Measurements from ENCODE around the gene ARSG.
A peak's percentile ranks its signal among the peaks of the same experiment; 100 is the strongest.
"Not testable (repeated sequence)": the region's sequence is repeated elsewhere in the genome, so short reads cannot be mapped to it uniquely, and the experiment has no call there.

Gene ARSG

DNA sequence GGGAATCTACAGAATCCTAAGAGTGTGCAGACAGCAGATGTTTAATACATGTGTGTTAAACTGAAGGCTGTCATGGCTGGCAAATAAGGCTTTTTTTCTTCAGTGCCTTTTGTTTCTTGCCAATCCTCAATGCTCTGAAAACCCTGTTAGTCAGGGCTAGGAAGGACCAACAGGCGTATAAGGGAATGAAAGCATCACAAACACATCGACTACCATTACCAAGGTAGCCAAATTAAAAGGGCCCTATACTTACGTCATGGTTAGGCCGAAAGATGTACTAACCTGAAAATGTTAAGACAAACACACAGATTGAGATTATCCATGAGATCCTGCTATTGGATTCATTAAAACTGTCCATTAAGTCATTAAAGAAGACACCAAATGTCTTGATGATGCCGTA is 13.5 kb upstream of the ARSG start:
- DNase-seq (ENCODE audit: low read depth in 3 of 3), result no peak

GRCh38 chr17:68281965-68282364 is 9.3 kb upstream of the ARSG start:
- DNase-seq (ENCODE audit: low read depth in 3 of 3), result not testable (repeated sequence)

GRCh38 chr17:68288375-68288774 is 2.9 kb upstream of the ARSG start:
- DNase-seq (ENCODE audit: low read depth in 3 of 3), result no peak

- no peak for DNase-seq (ENCODE audit: low read depth in 3 of 3)
Measured at GRCh38 chr17:68288804-68289203, 2.5 kb upstream of the ARSG start.

DNA sequence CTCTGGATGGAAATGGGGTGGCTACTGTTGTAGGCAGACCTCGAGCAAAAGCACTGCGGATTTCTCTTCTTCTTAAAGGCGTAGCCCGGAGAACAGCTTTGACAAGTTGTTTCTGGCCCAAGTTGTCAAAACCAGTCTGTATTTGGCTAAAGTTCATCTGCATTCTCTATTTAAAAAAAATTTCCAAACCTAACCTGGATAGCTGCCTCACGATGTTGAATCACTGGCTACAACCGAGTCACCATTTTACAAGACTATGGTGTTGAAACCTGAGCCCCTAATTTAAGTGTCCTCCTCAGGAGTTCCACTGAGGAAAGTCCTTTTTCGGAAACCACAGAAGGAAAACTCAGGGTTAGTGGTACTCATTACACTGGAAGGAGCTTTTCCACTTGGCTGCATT is 1.8 kb upstream of the ARSG start:
- DNase-seq (ENCODE audit: low read depth in 3 of 3), result no peak

DNA sequence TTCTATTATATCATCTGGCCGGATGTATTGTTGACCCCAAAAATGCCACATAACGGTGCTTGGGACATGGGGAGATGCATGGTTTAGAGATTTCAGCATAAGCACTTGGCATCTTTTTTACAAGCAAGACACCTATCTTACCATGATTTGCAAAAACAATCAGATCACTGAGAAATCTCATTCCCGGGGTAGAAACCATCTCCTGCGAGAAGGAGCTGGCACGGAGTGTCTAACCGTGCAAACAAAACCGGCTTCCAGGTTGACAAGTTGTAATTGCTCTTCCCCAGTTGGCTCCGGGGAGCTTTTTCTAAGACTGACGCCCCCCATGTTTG is 1.4 kb upstream of the ARSG start:
- DNase-seq (ENCODE audit: low read depth in 3 of 3), result no peak

- DNase-seq (ENCODE audit: low read depth in 3 of 3), result no peak
Measured at GRCh38 chr17:68290268-68290954, 884 bp upstream of the ARSG start.

- peak; percentile 63 to 83 (median 77) for DNase-seq (ENCODE audit: low read depth in 3 of 3)
Measured at GRCh38 chr17:68291836-68292688, 767 bp downstream of the ARSG start.

GRCh38 chr17:68292689-68293040 is 1.4 kb downstream of the ARSG start:
- DNase-seq (ENCODE audit: low read depth in 3 of 3), result no peak

DNA sequence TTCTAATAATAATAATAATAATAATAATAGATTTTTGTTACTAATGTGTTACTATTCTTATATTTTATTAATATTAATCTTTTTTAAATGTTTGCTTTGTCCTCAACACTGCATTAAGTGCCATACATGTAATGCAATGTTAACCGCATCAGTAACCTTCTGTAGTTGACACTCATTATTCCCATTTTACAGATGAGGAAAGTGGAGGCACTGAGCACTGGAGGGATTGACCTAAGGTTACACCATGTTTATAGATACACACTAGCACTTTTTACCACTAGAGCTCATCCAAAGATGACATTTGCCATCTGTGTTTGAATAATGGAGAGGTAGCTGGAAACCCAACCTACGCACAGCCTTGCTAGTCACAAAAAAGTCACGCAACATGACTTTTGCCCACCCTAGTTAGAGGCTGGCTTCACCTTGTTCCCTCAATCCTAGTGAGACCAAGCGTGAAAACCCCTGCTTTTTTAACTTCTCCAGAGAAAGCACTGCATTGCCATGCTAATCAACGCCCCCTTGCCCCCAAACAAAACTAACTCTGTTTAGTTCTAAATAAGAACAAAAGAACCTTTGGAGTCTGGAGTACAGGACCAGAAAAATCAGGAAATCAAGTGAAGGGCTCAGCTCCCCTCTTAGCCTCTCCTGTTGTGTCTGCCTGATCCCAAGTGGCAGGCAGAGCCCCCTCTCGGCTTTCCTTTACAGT is 2.3 kb downstream of the ARSG start:
- DNase-seq (ENCODE audit: low read depth in 3 of 3), result no peak

DNA sequence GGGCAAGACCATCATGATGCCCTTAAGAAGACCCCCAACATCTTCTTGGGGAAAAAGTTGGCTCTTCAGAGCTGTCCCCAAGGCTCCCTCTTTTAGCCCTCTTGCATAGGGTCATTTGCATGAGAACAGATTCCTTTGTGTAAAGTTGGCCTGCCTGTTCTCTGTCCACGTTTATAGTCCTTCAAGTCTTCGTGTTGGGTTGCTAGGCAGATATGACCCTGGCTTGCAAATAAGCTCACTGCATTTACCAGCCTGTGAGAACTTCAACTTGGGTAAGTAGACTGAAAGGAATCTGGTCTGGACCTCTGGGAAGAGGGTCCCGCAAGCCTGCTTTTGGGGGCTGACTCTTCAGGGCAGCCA is 2.9 kb downstream of the ARSG start:
- DNase-seq (ENCODE audit: low read depth in 3 of 3), result no peak

DNA sequence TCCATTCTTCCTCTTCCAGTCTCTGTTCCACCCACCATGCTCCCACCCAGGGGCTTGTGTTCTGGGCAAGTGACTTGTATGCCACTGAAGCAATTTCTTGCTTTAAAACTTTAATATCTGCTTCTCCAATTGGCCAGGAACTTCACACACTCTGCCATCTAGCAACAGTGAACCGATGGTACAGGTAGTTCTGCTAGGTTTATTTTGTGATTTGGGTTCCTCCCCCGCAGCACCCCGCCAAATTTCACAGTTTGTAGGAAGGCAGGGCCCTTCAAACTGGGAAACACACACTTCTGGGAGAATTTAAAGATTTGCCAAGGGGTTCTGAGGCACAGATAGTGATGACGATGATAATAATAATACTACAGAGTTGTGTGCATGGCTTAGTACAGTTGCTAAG is 3.3 kb downstream of the ARSG start:
- no peak for DNase-seq (ENCODE audit: low read depth in 3 of 3)

DNA sequence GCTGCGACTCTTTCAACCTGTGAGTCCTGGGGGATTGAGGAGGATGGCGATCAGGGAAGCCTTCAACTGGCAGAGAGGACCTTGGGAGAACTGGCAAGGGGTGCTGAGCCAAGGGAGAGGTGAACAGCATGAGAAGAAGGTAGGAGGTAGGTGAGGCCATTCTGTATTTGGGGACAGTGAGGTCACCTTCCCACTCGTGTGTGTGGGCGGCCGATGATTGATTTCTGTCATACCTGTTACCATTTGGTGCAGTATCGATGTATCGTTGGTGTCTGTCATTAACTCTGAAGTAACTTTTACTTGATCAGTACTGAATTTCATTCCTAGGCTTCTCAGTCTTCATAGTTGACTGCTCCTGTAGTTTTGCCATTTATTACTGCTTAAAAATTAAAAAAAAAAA is 3.8 kb downstream of the ARSG start:
- peak in 2 of 3 donors; percentile 44 to 45 for DNase-seq (ENCODE audit: low read depth in 3 of 3)

DNA sequence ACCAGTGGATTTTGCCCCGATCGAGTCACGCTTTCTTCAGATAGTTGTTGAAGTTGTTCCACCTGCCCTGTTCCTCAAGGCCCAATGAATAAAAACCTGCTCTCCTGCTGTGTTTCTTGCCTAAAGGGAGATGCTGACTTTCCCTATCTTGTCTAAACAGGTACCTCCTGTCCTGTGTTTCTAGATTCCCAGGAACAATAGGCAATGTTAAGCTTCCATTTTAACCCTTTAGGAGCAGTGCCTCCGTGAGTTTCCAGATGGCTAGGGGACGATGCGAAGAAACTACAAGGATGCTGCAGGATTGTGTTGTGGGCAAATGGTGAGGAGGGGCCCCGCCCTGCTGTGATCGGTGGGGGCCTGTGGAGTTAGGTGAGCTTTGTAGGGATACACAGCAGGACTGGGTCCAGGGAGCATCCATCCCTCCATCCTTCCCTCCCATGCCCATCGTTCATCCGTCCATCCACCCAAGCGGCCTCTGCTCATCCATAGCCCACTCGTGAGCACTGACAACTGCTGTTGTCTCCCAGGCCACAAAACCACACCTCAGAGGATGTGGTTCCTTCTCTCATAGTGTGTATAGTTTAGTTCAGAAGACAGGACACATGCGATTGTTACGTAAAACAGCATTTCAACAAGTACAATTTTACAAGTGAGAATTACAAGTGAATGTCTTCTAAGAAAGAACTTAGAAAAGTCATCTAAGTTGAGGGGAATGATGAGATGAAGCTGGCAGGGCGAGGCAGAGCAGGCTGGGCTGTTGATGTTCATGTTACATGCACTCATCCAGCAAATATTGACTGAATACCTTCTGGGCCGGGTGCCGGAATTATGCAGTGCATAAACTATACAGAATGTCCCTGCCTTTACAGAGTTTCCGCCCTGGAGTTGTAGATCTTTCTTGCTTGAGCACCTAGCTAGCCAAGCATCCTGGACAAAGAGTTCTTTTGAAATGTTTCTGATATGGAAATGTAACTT is 5.2 kb downstream of the ARSG start:
- DNase-seq (ENCODE audit: low read depth in 3 of 3), result no peak

DNA sequence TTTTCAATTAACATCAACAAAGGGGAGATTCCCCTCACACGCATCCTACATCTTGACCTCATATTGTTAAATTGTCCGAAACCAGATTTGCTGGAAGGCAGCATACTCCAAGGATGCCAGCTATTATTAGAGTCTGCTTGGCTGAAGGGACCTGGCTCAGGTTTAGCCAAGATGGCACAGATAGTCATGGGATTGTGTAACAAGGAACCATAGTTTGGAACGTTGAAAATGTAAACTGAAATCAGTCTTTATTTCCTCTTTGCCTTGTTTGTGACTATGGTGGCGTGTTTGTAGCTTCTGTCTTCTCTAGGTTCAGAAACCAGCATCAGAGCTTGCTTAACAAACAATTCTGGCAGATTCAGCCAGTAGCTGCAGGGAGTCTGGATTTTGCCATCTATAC is 5.9 kb downstream of the ARSG start:
- no peak for DNase-seq (ENCODE audit: low read depth in 3 of 3)

- DNase-seq (ENCODE audit: low read depth in 3 of 3), result no peak
Measured at GRCh38 chr17:68298601-68299000, 7.3 kb downstream of the ARSG start.

DNA sequence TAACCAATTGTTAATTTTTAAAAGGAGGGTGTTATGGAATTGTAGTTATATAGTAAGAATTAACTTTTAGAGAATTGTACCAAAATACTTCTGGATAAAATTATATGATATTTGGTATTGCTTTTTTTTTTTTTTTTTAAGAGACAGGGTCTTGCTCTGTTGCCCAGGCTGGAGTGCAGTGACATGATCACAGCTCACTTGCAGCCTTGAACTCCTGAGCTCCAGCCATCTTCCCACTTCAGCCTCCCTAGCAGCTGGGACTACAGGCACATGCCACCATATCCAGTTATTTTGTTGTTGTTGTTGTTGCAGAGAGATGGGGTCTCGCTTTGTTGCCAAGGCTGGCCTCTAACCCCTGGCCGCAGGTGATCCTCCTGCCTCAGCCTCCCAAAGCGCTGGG is 8.5 kb downstream of the ARSG start:
- DNase-seq (ENCODE audit: low read depth in 3 of 3), result no peak

- DNase-seq (ENCODE audit: low read depth in 3 of 3), result no peak
Measured at GRCh38 chr17:68301438-68301959, 10.2 kb downstream of the ARSG start.

DNA sequence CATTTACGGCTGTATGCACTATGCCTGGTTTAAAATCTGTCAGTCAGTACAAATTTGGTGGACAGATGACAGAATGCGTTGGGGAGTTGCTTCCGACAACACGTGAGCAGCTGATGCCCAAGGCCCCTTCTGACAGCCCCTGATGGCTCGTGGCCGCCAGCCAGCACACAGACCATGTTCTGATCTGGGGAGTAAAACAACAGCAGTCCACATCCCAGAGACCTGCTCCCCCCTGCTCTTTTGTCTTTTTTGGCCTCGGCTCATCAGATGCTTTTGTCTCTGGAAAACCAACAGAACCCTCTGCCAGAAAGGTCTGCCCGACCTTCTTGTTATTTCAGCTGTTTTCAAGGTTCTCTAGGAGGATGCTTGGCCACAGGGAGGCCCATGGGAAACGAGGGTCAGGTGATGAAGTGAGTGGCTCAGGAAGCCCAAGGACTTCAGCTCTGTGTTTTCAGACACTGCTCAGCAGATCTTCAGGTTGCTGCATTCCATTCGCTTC is 10.8 kb downstream of the ARSG start:
- no peak for DNase-seq (ENCODE audit: low read depth in 3 of 3)

GRCh38 chr17:68302666-68303065 is 11.4 kb downstream of the ARSG start:
- no peak for DNase-seq (ENCODE audit: low read depth in 3 of 3)

GRCh38 chr17:68304706-68305105 is 13.4 kb downstream of the ARSG start:
- no peak for DNase-seq (ENCODE audit: low read depth in 3 of 3)

All from stimulated activated CD4-positive, alpha-beta T cell treated with anti-CD3 and anti-CD28 coated beads, TNF-alpha, amount 100 ng/mL, for 48 hours (primary cell).